HEK293 (cell line): ENCODE results near the gene AKT3.

Experiments used
- CTCF ChIA-PET: fragments of 350-600 bp; formaldehyde crosslinking; extraction: SDS; loops from one replicate; lab custom pipeline; 2021; ENCODE audit warnings: antibody characterized with exemption; lab: Yijun Ruan, JAX
- POLR2A ChIA-PET: fragments of 300-600 bp; formaldehyde crosslinking; extraction: SDS; loops from one replicate; lab custom pipeline; 2020; ENCODE audit warnings: antibody characterized with exemption, inconsistent platforms; lab: Yijun Ruan, JAX
- H3K27ac ChIP-seq: fragments of 200-500 bp; sonication (Bioruptor generic); 2 replicates; pipeline ENCODE4 v1.5.1; 2014; ENCODE audit warnings: low read depth, low read length, control low read depth, inconsistent platforms; ENCODE audit errors: extremely low read depth
- H3K36me3 ChIP-seq, 2 experiments: fragments of 200-500 bp in 1 of 2; sonication (Bioruptor generic) in 1 of 2; 1 replicate in 1 of 2; 2 replicates in 1 of 2; pipeline ENCODE4 v1.5.1; 2014 to 2017; ENCODE audit warnings: inconsistent platforms in 2 of 2, low read length in 2 of 2; ENCODE audit not compliant: control insufficient read depth in 2 of 2, insufficient read depth in 1 of 2
- H3K4me1 ChIP-seq: fragments of 200-500 bp; sonication (Bioruptor generic); 2 replicates; pipeline ENCODE4 v1.5.1; 2014; ENCODE audit warnings: mild to moderate bottlenecking, low read length, inconsistent platforms; ENCODE audit not compliant: control insufficient read depth, insufficient read depth
- H3K4me3 ChIP-seq: 2 replicates; pipeline ENCODE4 v1.5.1; 2011; ENCODE audit warnings: low read depth, mild to moderate bottlenecking, control low read depth, low read length, moderate library complexity
- H3K9me3 ChIP-seq: fragments of 200-500 bp; sonication (Bioruptor generic); 2 replicates; pipeline ENCODE4 v1.5.1; 2014; ENCODE audit warnings: low read depth, low read length, inconsistent platforms; ENCODE audit not compliant: control insufficient read depth, insufficient read depth
- EGR2 ChIP-seq: fragments of 450-650 bp; formaldehyde crosslinking; IDR thresholded peaks from 2 replicates; pipeline ENCODE4 v1.5.1; 2016; ENCODE audit warnings: low read depth, missing biosample characterization, missing genetic modification characterization
- IKZF3 ChIP-seq: fragments of 450-650 bp; IDR thresholded peaks from 2 replicates; pipeline ENCODE4 v1.5.0; 2018; ENCODE audit warnings: missing biosample characterization, mild to moderate bottlenecking, missing genetic modification characterization, moderate library complexity
- SALL2 ChIP-seq: fragments of 450-650 bp; formaldehyde crosslinking; IDR thresholded peaks from 2 replicates; pipeline ENCODE4 v1.5.0; 2017; ENCODE audit warnings: missing biosample characterization, mild to moderate bottlenecking, missing genetic modification characterization, borderline replicate concordance
- SP3 ChIP-seq: fragments of 450-650 bp; formaldehyde crosslinking; IDR thresholded peaks from 2 replicates; pipeline ENCODE4 v1.5.1; 2016; ENCODE audit warnings: missing biosample characterization, missing genetic modification characterization
- SP7 ChIP-seq: fragments of 450-650 bp; formaldehyde crosslinking; IDR thresholded peaks from 2 replicates; pipeline ENCODE4 v1.5.1; 2016; ENCODE audit warnings: missing biosample characterization, missing genetic modification characterization
- YY2 ChIP-seq: fragments of 450-650 bp; formaldehyde crosslinking; IDR thresholded peaks from 2 replicates; pipeline ENCODE4 v1.5.1; 2016; ENCODE audit warnings: missing biosample characterization, missing genetic modification characterization
- ZBTB48 ChIP-seq: fragments of 450-650 bp; formaldehyde crosslinking; IDR thresholded peaks from 2 replicates; pipeline ENCODE4 v1.5.1; 2016; ENCODE audit warnings: missing biosample characterization, missing genetic modification characterization
- ZBTB8A ChIP-seq: fragments of 450-650 bp; formaldehyde crosslinking; IDR thresholded peaks from 2 replicates; pipeline ENCODE4 v1.5.1; 2016; ENCODE audit warnings: missing biosample characterization, missing genetic modification characterization
- ZIC2 ChIP-seq: fragments of 450-650 bp; formaldehyde crosslinking; IDR thresholded peaks from 2 replicates; pipeline ENCODE4 v1.5.1; 2016; ENCODE audit warnings: missing biosample characterization, missing genetic modification characterization
- ZNF140 ChIP-seq: fragments of 450-650 bp; formaldehyde crosslinking; IDR thresholded peaks from 2 replicates; pipeline ENCODE4 v1.5.1; 2016; ENCODE audit warnings: missing biosample characterization, missing genetic modification characterization
- ZNF16 ChIP-seq: fragments of 450-650 bp; formaldehyde crosslinking; IDR thresholded peaks from 2 replicates; pipeline ENCODE4 v1.5.1; 2016; ENCODE audit warnings: low read depth, missing biosample characterization, missing genetic modification characterization
- ZNF239 ChIP-seq: fragments of 450-650 bp; formaldehyde crosslinking; IDR thresholded peaks from 2 replicates; pipeline ENCODE4 v1.5.1; 2016; ENCODE audit warnings: missing biosample characterization, missing genetic modification characterization
- ZNF266 ChIP-seq: fragments of 450-650 bp; formaldehyde crosslinking; IDR thresholded peaks from 2 replicates; pipeline ENCODE4 v1.5.1; 2016; ENCODE audit warnings: missing biosample characterization, missing genetic modification characterization, low read depth
- ZNF433 ChIP-seq: fragments of 450-650 bp; formaldehyde crosslinking; IDR thresholded peaks from 2 replicates; pipeline ENCODE4 v1.5.1; 2016; ENCODE audit warnings: missing biosample characterization, missing genetic modification characterization, low read depth
- ZNF544 ChIP-seq: fragments of 450-650 bp; formaldehyde crosslinking; IDR thresholded peaks from 2 replicates; pipeline ENCODE4 v1.5.0; 2017; ENCODE audit warnings: missing biosample characterization, missing genetic modification characterization
- ZNF629 ChIP-seq: fragments of 450-650 bp; formaldehyde crosslinking; IDR thresholded peaks from 2 replicates; pipeline ENCODE4 v1.5.1; 2017; ENCODE audit warnings: missing biosample characterization, missing genetic modification characterization
- ZNF660 ChIP-seq: fragments of 450-650 bp; IDR thresholded peaks from 2 replicates; pipeline ENCODE4 v1.5.1; 2018; ENCODE audit warnings: missing biosample characterization, mild to moderate bottlenecking, missing genetic modification characterization
- TF ChIP-seq, protein P1 (sequence below): fragments of 450-650 bp; formaldehyde crosslinking; IDR thresholded peaks from 2 replicates; pipeline ENCODE4 v1.5.1; 2016; ENCODE audit warnings: missing biosample characterization, missing genetic modification characterization
- TF ChIP-seq, protein P2 (sequence below): fragments of 450-650 bp; formaldehyde crosslinking; IDR thresholded peaks from 2 replicates; pipeline ENCODE4 v1.5.1; 2016; ENCODE audit warnings: missing biosample characterization, missing genetic modification characterization
- TF ChIP-seq, protein P3 (sequence below): fragments of 450-650 bp; IDR thresholded peaks from 2 replicates; pipeline ENCODE4 v1.5.1; 2018; ENCODE audit warnings: missing biosample characterization, missing genetic modification characterization
- TF ChIP-seq, protein P4 (sequence below): fragments of 450-650 bp; formaldehyde crosslinking; IDR thresholded peaks from 2 replicates; pipeline ENCODE4; 2016; ENCODE audit warnings: missing biosample characterization, missing genetic modification characterization
- TF ChIP-seq, protein P5 (sequence below): fragments of 450-650 bp; formaldehyde crosslinking; IDR thresholded peaks from 2 replicates; pipeline ENCODE4 v1.5.1; 2016; ENCODE audit warnings: missing biosample characterization, missing genetic modification characterization

AKT3 gene

DNA sequence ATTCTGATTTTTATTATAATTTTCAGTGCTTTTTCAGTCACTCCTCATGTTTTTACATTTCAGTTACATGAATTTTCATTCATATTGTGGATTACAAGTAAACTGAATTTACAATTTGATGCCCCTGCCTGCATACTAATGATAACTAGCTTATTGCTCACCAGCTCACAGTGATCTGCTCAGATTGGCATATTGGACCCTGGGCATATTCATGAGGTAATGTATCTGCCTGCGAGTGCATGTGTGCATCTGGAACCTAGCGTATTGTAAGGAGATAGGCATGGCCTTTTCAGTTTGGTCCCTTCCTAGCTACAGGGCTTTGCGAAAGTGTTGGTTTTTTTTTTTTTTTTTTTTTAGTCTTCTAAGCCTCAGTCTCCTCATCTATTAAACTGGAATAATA is 380.5 kb downstream of the AKT3 start:
- CTCF ChIA-PET = interaction anchor here (1.5 kb wide), 1 partner anchor 830 kb away, joined by 4 read pairs; no protein-coding TSS in a partner anchor
- H3K36me3 ChIP-seq = no peaks in the 10 kb centered on the region
- H3K27ac ChIP-seq = no peak overlapping the region
- no peaks in the 10 kb centered on the region for H3K9me3 ChIP-seq
- H3K4me3 ChIP-seq = no peak overlapping the region
- POLR2A ChIA-PET = no interaction called here
- H3K4me1 ChIP-seq = no peaks in the 10 kb centered on the region
- TF ChIP-seq ZNF16 (tag by site-specific recombination) = no peak
- no peak for TF ChIP-seq SP7 (tag by site-specific recombination)
- TF ChIP-seq, protein P1, sequence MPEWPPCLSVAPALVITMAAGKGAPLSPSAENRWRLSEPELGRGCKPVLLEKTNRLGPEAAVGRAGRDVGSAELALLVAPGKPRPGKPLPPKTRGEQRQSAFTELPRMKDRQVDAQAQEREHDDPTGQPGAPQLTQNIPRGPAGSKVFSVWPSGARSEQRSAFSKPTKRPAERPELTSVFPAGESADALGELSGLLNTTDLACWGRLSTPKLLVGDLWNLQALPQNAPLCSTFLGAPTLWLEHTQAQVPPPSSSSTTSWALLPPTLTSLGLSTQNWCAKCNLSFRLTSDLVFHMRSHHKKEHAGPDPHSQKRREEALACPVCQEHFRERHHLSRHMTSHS = no peak
- TF ChIP-seq ZNF266 (tag by site-specific recombination) = no peak

DNA sequence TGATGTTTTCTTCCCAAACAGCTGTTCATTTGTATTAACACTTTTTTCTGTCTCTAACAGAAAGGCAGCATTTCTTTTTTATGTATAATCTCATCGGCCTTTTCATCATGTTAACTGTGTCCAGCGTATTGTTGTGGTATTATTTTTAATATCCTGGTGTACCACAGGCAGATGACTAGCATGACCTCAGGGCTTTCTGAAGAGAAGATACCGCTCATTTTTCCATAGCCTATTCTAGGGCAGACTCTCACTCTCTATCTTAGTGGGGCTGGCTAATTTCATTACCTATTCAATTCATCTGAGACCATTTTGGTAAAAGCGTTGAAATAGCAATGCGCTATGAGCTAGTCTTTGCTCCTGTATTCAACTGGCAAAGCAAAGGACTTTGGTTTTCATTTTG is 384.3 kb downstream of the AKT3 start:
- H3K9me3 ChIP-seq = no peaks in the 10 kb centered on the region
- no peaks in the 10 kb centered on the region for H3K36me3 ChIP-seq
- TF ChIP-seq SP7 (tag by site-specific recombination) (no peak), EGR2 (tag by site-specific recombination) (no peak), ZBTB48 (tag by site-specific recombination) (no peak), ZNF239 (tag by site-specific recombination) (no peak), ZIC2 (tag by site-specific recombination) (no peak), SP3 (no peak), ZNF544 (tag by site-specific recombination) (no peak), ZNF660 (tag by site-specific recombination) (no peak), ZNF433 (tag by site-specific recombination) (no peak), IKZF3 (tag by site-specific recombination) (no peak), SALL2 (tag by site-specific recombination) (no peak), YY2 (tag by site-specific recombination) (no peak), ZNF140 (tag by site-specific recombination) (no peak), ZNF629 (tag by site-specific recombination) (no peak), ZBTB8A (no peak)
- TF ChIP-seq, protein P2, sequence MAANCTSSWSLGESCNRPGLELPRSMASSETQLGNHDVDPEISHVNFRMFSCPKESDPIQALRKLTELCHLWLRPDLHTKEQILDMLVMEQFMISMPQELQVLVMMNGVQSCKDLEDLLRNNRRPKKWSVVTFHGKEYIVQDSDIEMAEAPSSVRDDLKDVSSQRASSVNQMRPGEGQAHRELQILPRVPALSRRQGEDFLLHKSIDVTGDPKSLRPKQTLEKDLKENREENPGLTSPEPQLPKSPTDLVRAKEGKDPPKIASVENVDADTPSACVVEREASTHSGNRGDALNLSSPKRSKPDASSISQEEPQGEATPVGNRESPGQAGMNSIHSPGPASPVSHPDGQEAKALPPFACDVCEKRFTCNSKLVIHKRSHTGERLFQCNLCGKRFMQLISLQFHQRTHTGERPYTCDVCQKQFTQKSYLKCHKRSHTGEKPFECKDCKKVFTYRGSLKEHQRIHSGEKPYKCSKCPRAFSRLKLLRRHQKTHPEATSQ (tag by site-specific recombination) = no peak
- TF ChIP-seq, protein P3, sequence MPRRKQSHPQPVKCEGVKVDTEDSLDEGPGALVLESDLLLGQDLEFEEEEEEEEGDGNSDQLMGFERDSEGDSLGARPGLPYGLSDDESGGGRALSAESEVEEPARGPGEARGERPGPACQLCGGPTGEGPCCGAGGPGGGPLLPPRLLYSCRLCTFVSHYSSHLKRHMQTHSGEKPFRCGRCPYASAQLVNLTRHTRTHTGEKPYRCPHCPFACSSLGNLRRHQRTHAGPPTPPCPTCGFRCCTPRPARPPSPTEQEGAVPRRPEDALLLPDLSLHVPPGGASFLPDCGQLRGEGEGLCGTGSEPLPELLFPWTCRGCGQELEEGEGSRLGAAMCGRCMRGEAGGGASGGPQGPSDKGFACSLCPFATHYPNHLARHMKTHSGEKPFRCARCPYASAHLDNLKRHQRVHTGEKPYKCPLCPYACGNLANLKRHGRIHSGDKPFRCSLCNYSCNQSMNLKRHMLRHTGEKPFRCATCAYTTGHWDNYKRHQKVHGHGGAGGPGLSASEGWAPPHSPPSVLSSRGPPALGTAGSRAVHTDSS = no peak
- TF ChIP-seq, protein P4, sequence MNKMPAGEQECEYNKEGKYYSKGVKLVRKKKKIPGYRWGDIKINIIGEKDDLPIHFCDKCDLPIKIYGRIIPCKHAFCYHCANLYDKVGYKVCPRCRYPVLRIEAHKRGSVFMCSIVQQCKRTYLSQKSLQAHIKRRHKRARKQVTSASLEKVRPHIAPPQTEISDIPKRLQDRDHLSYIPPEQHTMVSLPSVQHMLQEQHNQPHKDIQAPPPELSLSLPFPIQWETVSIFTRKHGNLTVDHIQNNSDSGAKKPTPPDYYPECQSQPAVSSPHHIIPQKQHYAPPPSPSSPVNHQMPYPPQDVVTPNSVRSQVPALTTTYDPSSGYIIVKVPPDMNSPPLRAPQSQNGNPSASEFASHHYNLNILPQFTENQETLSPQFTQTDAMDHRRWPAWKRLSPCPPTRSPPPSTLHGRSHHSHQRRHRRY (tag by site-specific recombination) = no peak
- TF ChIP-seq, protein P5, sequence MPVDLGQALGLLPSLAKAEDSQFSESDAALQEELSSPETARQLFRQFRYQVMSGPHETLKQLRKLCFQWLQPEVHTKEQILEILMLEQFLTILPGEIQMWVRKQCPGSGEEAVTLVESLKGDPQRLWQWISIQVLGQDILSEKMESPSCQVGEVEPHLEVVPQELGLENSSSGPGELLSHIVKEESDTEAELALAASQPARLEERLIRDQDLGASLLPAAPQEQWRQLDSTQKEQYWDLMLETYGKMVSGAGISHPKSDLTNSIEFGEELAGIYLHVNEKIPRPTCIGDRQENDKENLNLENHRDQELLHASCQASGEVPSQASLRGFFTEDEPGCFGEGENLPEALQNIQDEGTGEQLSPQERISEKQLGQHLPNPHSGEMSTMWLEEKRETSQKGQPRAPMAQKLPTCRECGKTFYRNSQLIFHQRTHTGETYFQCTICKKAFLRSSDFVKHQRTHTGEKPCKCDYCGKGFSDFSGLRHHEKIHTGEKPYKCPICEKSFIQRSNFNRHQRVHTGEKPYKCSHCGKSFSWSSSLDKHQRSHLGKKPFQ = no peak
- no peak overlapping the region for H3K27ac ChIP-seq
- no peaks in the 10 kb centered on the region for H3K4me1 ChIP-seq
- H3K4me3 ChIP-seq = no peak overlapping the region
- CTCF ChIA-PET = no interaction called here
- POLR2A ChIA-PET = no interaction called here
